SK-N-MC (cell line): ENCODE measurements around the gene CAB39L.

ENCODE experiments used
- EZH2 ChIP-seq: fragments of 200-600 bp; sonication (generic); IDR thresholded peaks from one replicate; pipeline ENCODE4 v1.6.1; 2017; ENCODE audit warnings: antibody characterized with exemption
- POLR2AphosphoS5 ChIP-seq: IDR thresholded peaks from 2 replicates; pipeline ENCODE4 v1.6.1; 2012; ENCODE audit warnings: mild to moderate bottlenecking, low read depth, low read length, borderline replicate concordance

GRCh38 chr13:49443357-49443703 is 534 bp downstream of the CAB39L start:
- TF ChIP-seq EZH2 (no peak), POLR2AphosphoS5 (no peak)
